Osteoblast (primary cell): ENCODE data around the gene MNT. TPM values are rescaled to one million over a fixed set of nuclear protein-coding genes. Genes with fewer than 3 reads are reported as not detected.
"Not testable (repeated sequence)": the region's sequence is repeated elsewhere in the genome, so short reads cannot be mapped to it uniquely, and the experiment has no call there.

Source experiments
- DNase-seq: peaks from one replicate; pipeline ENCODE4 v3.0.0; 2011; ENCODE audit warnings: low spot score, mixed read lengths; ENCODE audit not compliant: insufficient read length; ENCODE audit errors: missing footprints
- H2AFZ ChIP-seq: 2 replicates; pipeline ENCODE4 v1.6.0; 2011; ENCODE audit warnings: mild to moderate bottlenecking, low read length
- H3K27ac ChIP-seq: 2 replicates; pipeline ENCODE4 v1.5.1; 2011; ENCODE audit warnings: mild to moderate bottlenecking, low read depth, low read length, moderate library complexity
- H3K27me3 ChIP-seq: 2 replicates; pipeline ENCODE4 v1.6.0; 2012; ENCODE audit warnings: mild to moderate bottlenecking, control low read depth, inconsistent platforms, low read length, moderate library complexity; ENCODE audit not compliant: insufficient read depth
- H3K36me3 ChIP-seq: 2 replicates; pipeline ENCODE4 v1.5.1; 2011; ENCODE audit warnings: mild to moderate bottlenecking, low read length, control low read depth, moderate library complexity; ENCODE audit not compliant: insufficient read depth
- H3K4me1 ChIP-seq: 2 replicates; pipeline ENCODE4 v1.5.1; 2011; ENCODE audit warnings: mild to moderate bottlenecking, low read length, control low read depth, moderate library complexity; ENCODE audit not compliant: insufficient read depth
- H3K4me2 ChIP-seq: 2 replicates; pipeline ENCODE4 v1.6.0; 2011; ENCODE audit warnings: mild to moderate bottlenecking, low read length; ENCODE audit not compliant: insufficient read depth
- H3K4me3 ChIP-seq: fragments of 200-600 bp; sonication (generic); 3 replicates; pipeline ENCODE4 v1.5.1; 2012; ENCODE audit warnings: mild to moderate bottlenecking, low read length, inconsistent platforms; ENCODE audit not compliant: insufficient read depth
- H3K79me2 ChIP-seq: 2 replicates; pipeline ENCODE4 v1.6.0; 2012; ENCODE audit warnings: mild to moderate bottlenecking, low read length, control low read depth, inconsistent platforms; ENCODE audit not compliant: insufficient read depth
- H3K9me3 ChIP-seq: 2 replicates; pipeline ENCODE4 v1.5.1; 2011; ENCODE audit warnings: low read depth, low read length, control low read depth
- H4K20me1 ChIP-seq: 2 replicates; pipeline ENCODE4 v1.6.0; 2012; ENCODE audit warnings: mild to moderate bottlenecking, low read length, control low read depth; ENCODE audit not compliant: insufficient read depth
- CTCF ChIP-seq: IDR thresholded peaks from 2 replicates; pipeline ENCODE4 v1.5.1; 2011; ENCODE audit warnings: mild to moderate bottlenecking, low read depth, low read length, moderate library complexity; ENCODE audit errors: extremely low read depth
- total RNA-seq: library from RNA; depleted of rRNA; stranded (reverse); fragments of >200 nt; gene quantifications from 2 replicates; pipeline ENCODE4 v1.2.3, GENCODE V29; 2012

MNT gene, protein sequence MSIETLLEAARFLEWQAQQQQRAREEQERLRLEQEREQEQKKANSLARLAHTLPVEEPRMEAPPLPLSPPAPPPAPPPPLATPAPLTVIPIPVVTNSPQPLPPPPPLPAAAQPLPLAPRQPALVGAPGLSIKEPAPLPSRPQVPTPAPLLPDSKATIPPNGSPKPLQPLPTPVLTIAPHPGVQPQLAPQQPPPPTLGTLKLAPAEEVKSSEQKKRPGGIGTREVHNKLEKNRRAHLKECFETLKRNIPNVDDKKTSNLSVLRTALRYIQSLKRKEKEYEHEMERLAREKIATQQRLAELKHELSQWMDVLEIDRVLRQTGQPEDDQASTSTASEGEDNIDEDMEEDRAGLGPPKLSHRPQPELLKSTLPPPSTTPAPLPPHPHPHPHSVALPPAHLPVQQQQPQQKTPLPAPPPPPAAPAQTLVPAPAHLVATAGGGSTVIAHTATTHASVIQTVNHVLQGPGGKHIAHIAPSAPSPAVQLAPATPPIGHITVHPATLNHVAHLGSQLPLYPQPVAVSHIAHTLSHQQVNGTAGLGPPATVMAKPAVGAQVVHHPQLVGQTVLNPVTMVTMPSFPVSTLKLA
- 12.3 and 14.1 TPM in 2 replicates for total RNA-seq

DNA sequence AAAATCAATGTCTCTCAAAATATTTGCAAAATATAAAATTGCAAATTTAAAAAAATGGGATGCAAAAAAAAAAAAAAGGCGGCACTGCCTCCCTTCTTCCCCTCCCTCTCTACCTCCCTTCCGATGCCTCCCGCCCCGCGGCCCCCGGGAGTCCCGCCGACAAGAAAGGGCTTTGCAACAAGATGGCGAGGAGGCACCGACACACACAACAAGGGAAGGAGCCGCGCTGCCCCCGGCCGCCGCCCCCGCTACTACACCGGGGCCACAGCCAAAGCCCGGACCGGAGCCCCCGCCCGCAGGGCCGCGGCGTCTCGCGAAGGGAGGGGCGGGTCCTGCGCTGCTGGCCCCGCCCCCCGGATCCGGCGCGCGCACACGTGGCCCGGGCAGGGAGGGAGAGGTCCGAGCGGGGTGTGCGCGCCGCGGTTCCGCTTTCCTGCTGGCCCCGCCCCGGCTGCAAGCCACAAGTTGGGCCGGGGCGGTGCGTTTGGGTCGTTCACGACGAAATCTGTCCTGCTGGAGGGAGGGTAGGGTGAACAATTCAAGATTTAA is at the start of gene MNT:
MNT (minus strand) TSS at position 184 of the 549 bp plus-strand sequence. CDS start 348 bp downstream, outside the sequence.
- Histone ChIP-seq H3K4me1 (peaks cover 55% of the 10 kb centered on the region), H3K4me2 (peak within 1 kb of the TSS; percentile 98), H2AFZ (peak within 1 kb of the TSS; percentile 89)

GRCh38 chr17:2450016-2450650 is 49.3 kb upstream of the MNT start:
- Histone ChIP-seq H4K20me1 (no peaks in the 10 kb centered on the region), H3K79me2 (no peaks in the 10 kb centered on the region), H3K27me3 (no peaks in the 10 kb centered on the region), H3K4me1 (no peaks in the 10 kb centered on the region), H3K4me2 (no peak overlapping the region), H2AFZ (no peak overlapping the region), H3K36me3 (no peaks in the 10 kb centered on the region), H3K4me3 (no peak overlapping the region), H3K9me3 (no peaks in the 10 kb centered on the region), H3K27ac (no peak overlapping the region)
- peak; percentile 49 for DNase-seq
- TF ChIP-seq CTCF, result no peak

More for the DNA sequence above, at the start of gene MNT:
- Histone ChIP-seq H4K20me1 (peaks cover 1% of the 10 kb centered on the region), H3K27me3 (no peaks in the 10 kb centered on the region), H3K79me2 (peaks cover 36% of the 10 kb centered on the region), H3K36me3 (no peaks in the 10 kb centered on the region), H3K9me3 (no peaks in the 10 kb centered on the region), H3K4me3 (peak within 1 kb of the TSS; percentile 98), H3K27ac (peak within 1 kb of the TSS; percentile 100)
- no peak for TF ChIP-seq CTCF
- DNase-seq, result peak; percentile 99

DNA sequence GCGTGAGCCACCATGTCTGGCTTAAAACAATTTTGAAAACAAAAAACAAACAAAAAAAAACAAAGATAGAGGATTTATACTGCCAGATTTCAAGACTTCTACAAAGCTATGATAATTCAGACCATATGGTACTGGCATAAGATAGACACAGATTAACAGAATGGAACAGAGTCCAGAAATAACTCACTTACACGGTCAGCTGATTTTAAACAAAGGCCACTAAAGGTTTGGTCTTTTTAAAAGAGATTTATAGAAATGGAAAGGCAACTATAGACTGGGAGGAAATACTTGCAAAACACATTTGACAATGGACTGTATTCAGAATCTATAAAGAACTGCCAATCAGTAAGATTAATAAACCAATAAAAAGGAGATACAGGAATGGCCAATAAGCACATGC is 48.6 kb upstream of the MNT start:
- no peaks in the 10 kb centered on the region for H3K36me3 ChIP-seq
- TF ChIP-seq CTCF, result no peak
- H3K9me3 ChIP-seq, result no peaks in the 10 kb centered on the region
- no peaks in the 10 kb centered on the region for H4K20me1 ChIP-seq
- H3K27ac ChIP-seq, result no peak overlapping the region
- no peak overlapping the region for H3K4me2 ChIP-seq
- no peaks in the 10 kb centered on the region for H3K4me1 ChIP-seq
- no peak overlapping the region for H2AFZ ChIP-seq
- H3K79me2 ChIP-seq, result no peaks in the 10 kb centered on the region
- DNase-seq, result no peak
- no peak overlapping the region for H3K4me3 ChIP-seq
- no peaks in the 10 kb centered on the region for H3K27me3 ChIP-seq

GRCh38 chr17:2447479-2447878 is 46.6 kb upstream of the MNT start:
- not testable (repeated sequence) for H3K36me3 ChIP-seq, H3K4me1 ChIP-seq, H3K27ac ChIP-seq, H4K20me1 ChIP-seq, H3K27me3 ChIP-seq, DNase-seq, H3K4me3 ChIP-seq, H3K4me2 ChIP-seq, H3K9me3 ChIP-seq, H3K79me2 ChIP-seq, H2AFZ ChIP-seq
